ENCODE results near the gene CMIP. TPM values are rescaled to one million over a fixed set of nuclear protein-coding genes. Genes with fewer than 3 reads are reported as not detected.

The CMIP gene
- total RNA-seq, 6 experiments from 2014 or later: 12.2 to 23.0 (median 16.5) TPM

DNA sequence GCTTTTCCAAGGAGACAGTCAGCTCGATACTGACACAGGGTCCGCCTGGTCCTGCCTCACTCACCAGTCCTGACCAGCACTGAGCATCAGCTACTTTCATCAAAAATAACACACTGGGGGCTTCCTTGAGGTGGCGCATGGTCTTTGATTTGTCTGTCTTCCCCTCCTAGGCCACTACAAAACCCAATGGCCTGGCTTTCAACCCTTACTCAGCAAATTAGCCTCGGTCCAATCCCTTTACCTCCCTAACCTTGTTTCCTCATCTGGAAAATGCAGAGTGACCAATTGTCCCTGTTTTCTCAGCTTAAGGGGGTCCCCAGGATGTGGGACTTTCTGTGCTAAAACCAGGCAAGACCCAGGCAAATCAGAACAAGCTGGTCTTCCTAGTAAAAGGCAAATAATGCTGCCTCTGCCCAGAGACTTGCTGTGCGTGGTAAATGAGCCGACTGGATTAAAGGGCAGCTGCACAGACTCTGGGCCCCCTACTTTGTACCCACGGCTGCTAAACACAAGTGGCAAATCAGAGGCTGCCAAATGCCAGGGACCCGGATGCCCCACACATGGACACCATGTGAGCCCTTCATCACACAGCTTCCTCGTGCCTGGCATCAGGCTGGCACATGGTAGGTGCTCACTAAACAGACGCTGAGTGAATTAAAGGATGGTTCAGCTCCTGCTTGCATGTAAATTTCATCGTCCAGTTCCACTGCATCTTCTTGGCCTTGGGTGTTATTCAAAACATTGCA is 31.2 kb upstream of the CMIP start:
- Histone ChIP-seq H3K4me3 (no peak overlapping the region), H3K27me3 (no peaks in the 10 kb centered on the region), H3K9me3 (no peaks in the 10 kb centered on the region), H3K36me3 (no peaks in the 10 kb centered on the region), H3K4me1 (no peaks in the 10 kb centered on the region), H3K27ac (no peak overlapping the region)
- TF ChIP-seq, protein P1, sequence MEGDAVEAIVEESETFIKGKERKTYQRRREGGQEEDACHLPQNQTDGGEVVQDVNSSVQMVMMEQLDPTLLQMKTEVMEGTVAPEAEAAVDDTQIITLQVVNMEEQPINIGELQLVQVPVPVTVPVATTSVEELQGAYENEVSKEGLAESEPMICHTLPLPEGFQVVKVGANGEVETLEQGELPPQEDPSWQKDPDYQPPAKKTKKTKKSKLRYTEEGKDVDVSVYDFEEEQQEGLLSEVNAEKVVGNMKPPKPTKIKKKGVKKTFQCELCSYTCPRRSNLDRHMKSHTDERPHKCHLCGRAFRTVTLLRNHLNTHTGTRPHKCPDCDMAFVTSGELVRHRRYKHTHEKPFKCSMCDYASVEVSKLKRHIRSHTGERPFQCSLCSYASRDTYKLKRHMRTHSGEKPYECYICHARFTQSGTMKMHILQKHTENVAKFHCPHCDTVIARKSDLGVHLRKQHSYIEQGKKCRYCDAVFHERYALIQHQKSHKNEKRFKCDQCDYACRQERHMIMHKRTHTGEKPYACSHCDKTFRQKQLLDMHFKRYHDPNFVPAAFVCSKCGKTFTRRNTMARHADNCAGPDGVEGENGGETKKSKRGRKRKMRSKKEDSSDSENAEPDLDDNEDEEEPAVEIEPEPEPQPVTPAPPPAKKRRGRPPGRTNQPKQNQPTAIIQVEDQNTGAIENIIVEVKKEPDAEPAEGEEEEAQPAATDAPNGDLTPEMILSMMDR (IDR thresholded peaks at IDR 0.05): no peak
- TF ChIP-seq POLR2A (IDR thresholded peaks at IDR 0.05): no peak
- ATAC-seq: no peak
- WGBS (ENCODE audit: insufficient coverage, low coverage, low lambda C conversion rate, missing lambda C conversion rate): 65% methylated on average over 3 of the region's 11 CpGs
- intact Hi-C loops (cut with DNase I): loop anchor here in 1 of 2 donors (10.0 kb wide), 1 partner anchor 291 kb away; no protein-coding TSS in a partner anchor
- no peak for DNase-seq

DNA sequence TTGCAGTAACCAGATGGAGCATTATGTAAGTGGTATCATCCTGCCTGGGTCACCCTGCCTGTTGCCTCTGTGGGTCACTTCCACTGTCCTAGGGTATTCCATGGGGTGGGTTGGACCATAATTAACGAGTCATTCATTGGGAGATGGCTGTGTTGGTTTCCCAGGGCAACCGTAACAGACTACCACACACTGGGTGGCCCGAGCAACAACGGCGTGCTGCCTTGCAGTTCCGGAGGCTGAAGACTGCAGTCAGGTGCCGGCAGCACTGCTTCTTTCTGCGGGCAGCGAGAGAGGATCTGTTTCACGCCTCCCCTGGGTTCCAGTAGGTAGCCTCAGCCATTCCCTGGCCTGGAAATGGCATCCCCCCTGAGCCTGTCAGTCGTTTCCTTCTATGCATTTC is 28.9 kb upstream of the CMIP start:
- H3K4me3 ChIP-seq: no peak overlapping the region
- WGBS (ENCODE audit: insufficient coverage, low coverage, low lambda C conversion rate, missing lambda C conversion rate): 85% methylated on average over 11 of the region's 11 CpGs
- H3K4me1 ChIP-seq: no peaks in the 10 kb centered on the region
- H3K27me3 ChIP-seq: no peaks in the 10 kb centered on the region
- H3K9me3 ChIP-seq: no peaks in the 10 kb centered on the region
- no peak for DNase-seq
- intact Hi-C loops (cut with DNase I): loop anchor here in 1 of 2 donors (10.0 kb wide), 1 partner anchor 289 kb away; no protein-coding TSS in a partner anchor
- ATAC-seq: no peak
- H3K27ac ChIP-seq: no peak overlapping the region
- H3K36me3 ChIP-seq: no peaks in the 10 kb centered on the region
- TF ChIP-seq, protein P1 (IDR thresholded peaks at IDR 0.05): no peak
- no peak for TF ChIP-seq POLR2A (IDR thresholded peaks at IDR 0.05)

- DNase-seq (no peak), ATAC-seq (no peak)
- 41% methylated on average over 2 of the region's 8 CpGs for WGBS (ENCODE audit: insufficient coverage, low coverage, low lambda C conversion rate, missing lambda C conversion rate)
- Histone ChIP-seq H3K4me3 (no peak overlapping the region), H3K27ac (no peak overlapping the region), H3K27me3 (no peaks in the 10 kb centered on the region), H3K36me3 (no peaks in the 10 kb centered on the region), H3K4me1 (no peaks in the 10 kb centered on the region), H3K9me3 (no peaks in the 10 kb centered on the region)
- intact Hi-C loops (cut with DNase I): loop anchor here in 1 of 2 donors (10.0 kb wide), 1 partner anchor 288 kb away; no protein-coding TSS in a partner anchor
- TF ChIP-seq POLR2A (IDR thresholded peaks at IDR 0.05): no peak
- TF ChIP-seq, protein P1 (IDR thresholded peaks at IDR 0.05): no peak
Measured at GRCh38 chr16:81416749-81417148, 27.9 kb upstream of the CMIP start.

DNA sequence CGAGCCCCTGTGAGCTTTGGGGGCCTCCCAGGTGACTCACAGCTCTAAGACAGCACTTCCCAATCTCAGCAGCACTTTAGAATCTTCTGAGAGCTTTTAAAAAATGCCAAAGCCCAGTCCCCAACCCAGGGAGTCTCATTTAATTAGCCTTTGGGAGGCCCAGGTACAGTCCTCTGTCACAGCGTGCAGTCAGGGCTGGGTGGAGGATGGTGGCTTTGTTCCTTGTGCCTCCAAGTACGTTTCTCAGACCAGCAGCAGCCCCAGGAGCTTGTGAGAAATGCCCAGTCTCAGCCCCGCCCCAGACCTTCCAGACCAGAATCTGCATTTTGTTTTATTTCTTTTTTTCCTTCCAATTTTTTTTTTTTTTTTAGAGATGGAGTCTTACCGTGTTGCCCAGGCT is 27.4 kb upstream of the CMIP start:
- intact Hi-C loops (cut with DNase I): loop anchor here in 1 of 2 donors (10.0 kb wide), 1 partner anchor 288 kb away; no protein-coding TSS in a partner anchor
- no peak for DNase-seq
- Histone ChIP-seq H3K9me3 (no peaks in the 10 kb centered on the region), H3K27me3 (no peaks in the 10 kb centered on the region), H3K36me3 (no peaks in the 10 kb centered on the region), H3K27ac (no peak overlapping the region), H3K4me1 (no peaks in the 10 kb centered on the region), H3K4me3 (no peak overlapping the region)
- no peak for ATAC-seq
- 72% methylated on average over 5 of the region's 5 CpGs for WGBS (ENCODE audit: insufficient coverage, low coverage, low lambda C conversion rate, missing lambda C conversion rate)
- TF ChIP-seq, protein P1 (IDR thresholded peaks at IDR 0.05): no peak

Measured in right lobe of liver (tissue), 6 donors.